K562 (cell line): ENCODE data around the gene METTL21C. TPM values are rescaled to one million over a fixed set of nuclear protein-coding genes. Genes with fewer than 3 reads are reported as not detected.

Source experiments
- ATAC-seq: fragments of 200-7000 bp; cut with Tn5 transposase; 3 replicates; pipeline ENCODE4 v1.9.1; 2020; ENCODE audit warnings: moderate library complexity
- BruUV-seq: library from RNA; stranded (reverse); fragments of 400-500 nt; replicated peaks from 2 replicates; lab custom pipeline; 2021; lab: Mats Ljungman, UMichigan
- CTCF ChIA-PET: fragments of 300-600 bp; formaldehyde crosslinking; extraction: SDS; loops from one replicate; lab custom pipeline; 2021; ENCODE audit warnings: low intra/inter-chr PET ratio; lab: Yijun Ruan, JAX
- POLR2A ChIA-PET: fragments of 300-600, 350-650 bp; sonication (Branson Sonifier 250); formaldehyde crosslinking; extraction: SDS; loops from one replicate; lab custom pipeline; 2021; ENCODE audit warnings: antibody characterized with exemption, inconsistent platforms; lab: Yijun Ruan, JAX
- DNase-seq, 4 experiments: peaks; one replicate each; pipeline versions ENCODE4 v3.0.0 to v3.0.0-alpha.2; 2011 to 2018; ENCODE audit warnings: low spot score in 3 of 4, mixed read lengths in 3 of 4; ENCODE audit errors: extremely low read depth in 1 of 4
- FAIRE-seq: peaks from 2 replicates; lab custom pipeline; 2011; peaks lifted over from hg19 to GRCh38; lab: Jason Lieb, UNC
- H2AFZ ChIP-seq: 2 replicates; pipeline ENCODE4 v1.6.0; 2011; ENCODE audit warnings: low read depth, low read length, control low read depth, inconsistent platforms
- H3K27ac ChIP-seq: fragments of 200-600 bp; 3 replicates; pipeline ENCODE4 v1.8.0; 2011; ENCODE audit warnings: low read depth, mild to moderate bottlenecking, control low read depth, inconsistent platforms, low read length, moderate library complexity, mixed read lengths; ENCODE audit errors: extremely low read depth
- H3K27me3 ChIP-seq, 2 experiments: fragments of 300-600 bp in 1 of 2; 2 replicates in 1 of 2; 3 replicates in 1 of 2; pipeline versions ENCODE4 v1.6.0 to v1.8.0; 2011; ENCODE audit warnings: inconsistent platforms in 2 of 2, low read length in 2 of 2, mild to moderate bottlenecking in 1 of 2, mixed read lengths in 1 of 2, moderate library complexity in 1 of 2; ENCODE audit not compliant: control insufficient read depth in 2 of 2, insufficient read depth in 2 of 2
- H3K36me3 ChIP-seq: fragments of 300-600 bp; 3 replicates; pipeline ENCODE4 v1.8.0; 2011; ENCODE audit warnings: mild to moderate bottlenecking, low read length, inconsistent platforms; ENCODE audit not compliant: control insufficient read depth, insufficient read depth
- H3K4me1 ChIP-seq, 2 experiments: fragments of 200-600 bp in 1 of 2; replicated peaks in 1 of 2; 2 replicates in 1 of 2; 3 replicates in 1 of 2; pipeline versions ENCODE4 v1.5.1 to v1.8.0; 2011; ENCODE audit warnings: inconsistent platforms in 2 of 2, low read length in 2 of 2, mild to moderate bottlenecking in 1 of 2, mixed read lengths in 1 of 2, moderate library complexity in 1 of 2; ENCODE audit not compliant: control insufficient read depth in 2 of 2, insufficient read depth in 2 of 2
- H3K4me2 ChIP-seq: 2 replicates; pipeline ENCODE4 v1.6.1; 2011; ENCODE audit warnings: low read length, control low read depth, inconsistent platforms, mixed read lengths; ENCODE audit not compliant: insufficient read depth
- H3K4me3 ChIP-seq: fragments of 200-600 bp; sonication (generic), shearing (Covaris generic); 2 replicates; pipeline ENCODE4 v1.5.1; 2016; ENCODE audit warnings: control low read depth, inconsistent platforms
- H3K79me2 ChIP-seq: fragments of 200-600 bp; 3 replicates; pipeline ENCODE4 v1.8.0; 2011; ENCODE audit warnings: low read length, inconsistent platforms; ENCODE audit not compliant: control insufficient read depth, insufficient read depth
- H3K9ac ChIP-seq, 2 experiments: 2 replicates each; pipeline versions ENCODE4 v1.6.0 to v1.6.1; 2011; ENCODE audit warnings: low read depth in 2 of 2, low read length in 2 of 2, control low read depth in 1 of 2, inconsistent platforms in 1 of 2, mild to moderate bottlenecking in 1 of 2, mixed read lengths in 1 of 2; ENCODE audit not compliant: insufficient read depth in 1 of 2
- H3K9me1 ChIP-seq: one replicate; pipeline ENCODE4 v1.6.0; 2011; ENCODE audit warnings: inconsistent platforms, mild to moderate bottlenecking, low read length, moderate library complexity; ENCODE audit not compliant: control insufficient read depth, insufficient read depth
- H3K9me3 ChIP-seq: replicated peaks from 2 replicates; pipeline ENCODE4 v1.5.1; 2011; ENCODE audit warnings: low read depth, low read length, inconsistent platforms; ENCODE audit not compliant: control insufficient read depth, insufficient read depth
- H4K20me1 ChIP-seq: replicated peaks from 2 replicates; pipeline ENCODE4 v1.6.1; 2011; ENCODE audit warnings: low read length, inconsistent platforms, mixed read lengths; ENCODE audit not compliant: control insufficient read depth, insufficient read depth
- HIVEP1 ChIP-seq: fragments of 250-450 bp; sonication (Bioruptor Pico); IDR thresholded peaks from 2 replicates; pipeline ENCODE4 v1.4.0; 2020; ENCODE audit warnings: mild to moderate bottlenecking
- MEIS2 ChIP-seq: fragments of 450-650 bp; IDR thresholded peaks from 2 replicates; pipeline ENCODE4 v1.6.1; 2014; ENCODE audit warnings: mild to moderate bottlenecking; ENCODE audit not compliant: partially characterized antibody
- MYBL2 ChIP-seq, 2 experiments: fragments of 450-650 bp in 1 of 2; sonication (generic) in 1 of 2; formaldehyde crosslinking in 1 of 2; IDR thresholded peaks; 2 replicates each; pipeline versions ENCODE4 v1.6.1 to v1.8.1; 2017 to 2022; ENCODE audit warnings: borderline replicate concordance in 1 of 2, inconsistent platforms in 1 of 2, low read depth in 1 of 2, mild to moderate bottlenecking in 1 of 2, missing genetic modification reagents in 1 of 2, moderate library complexity in 1 of 2
- STAT5B ChIP-seq: fragments of 250-450 bp; sonication (Bioruptor Pico); IDR thresholded peaks from 2 replicates; pipeline ENCODE4 v1.8.0; 2021; ENCODE audit warnings: mild to moderate bottlenecking, inconsistent platforms
- U2AF1 ChIP-seq: fragments of 200-400 bp; formaldehyde crosslinking; optimal IDR thresholded peaks from 2 replicates; pipeline ENCODE3; 2017; ENCODE audit warnings: mild to moderate bottlenecking, low read depth, low read length, moderate library complexity
- ZKSCAN3 ChIP-seq: fragments of 250-450 bp; sonication (Bioruptor Pico); IDR thresholded peaks from 2 replicates; pipeline ENCODE4 v1.4.0; 2020
- ZNF551 ChIP-seq: fragments of 250-450 bp; sonication (Bioruptor Pico); IDR thresholded peaks from 2 replicates; pipeline ENCODE4 v1.5.0; 2021; ENCODE audit warnings: mild to moderate bottlenecking, moderate library complexity
- WGBS: fragments of 100-300 bp; shearing (Covaris generic); methylation state at CpG from one replicate; pipeline ENCODE4 v1.1.6; 2016; ENCODE audit warnings: low coverage, mixed read lengths; ENCODE audit not compliant: insufficient coverage; ENCODE audit errors: missing lambda C conversion rate; 5-methylcytosine and 5-hydroxymethylcytosine counted together
- in situ Hi-C: fragments of 300-500 bp; cut with MboI; formaldehyde crosslinking; loops from 4 replicates; pipeline ENCODE4 v1.15.0; 2018; ENCODE audit warnings: inconsistent platforms, mixed read lengths
- intact Hi-C: fragments of 100-400 bp; cut with micrococcal nuclease; formaldehyde crosslinking; loops from 2 replicates; pipeline ENCODE4 v1.14.2; 2022
- polyA plus RNA-seq, 8 experiments: library from polyadenylated mRNA; depleted of rRNA in 4 of 8; stranded (reverse) in 5 of 8; unstranded in 3 of 8; fragments of >200 nt; fragmentation: Nextera tagmentation in 2 of 8; fragmentation: Illumina TruSeq in 1 of 8; extraction: Ambion mirVana in 2 of 8; extraction: Trizol in 1 of 8; gene quantifications; 2 replicates each; pipeline versions ENCODE4 v1.2.1 to v1.2.3, GENCODE V29; 2011 to 2014; ENCODE audit warnings: inconsistent platforms in 1 of 8, missing spikeins in 1 of 8
- total RNA-seq, 7 experiments: library from RNA; depleted of rRNA in 6 of 7; stranded (reverse); fragments of >200 nt in 6 of 7; fragmentation: Illumina TruSeq in 2 of 7; extraction: Trizol in 2 of 7; gene quantifications; 2 replicates each; pipeline versions ENCODE4 v1.2.1 to v1.2.3, GENCODE V29; 2011 to 2021; ENCODE audit warnings: low replicate concordance in 1 of 7
- TF ChIP-seq, protein P1 (sequence below): IDR thresholded peaks from 2 replicates; pipeline ENCODE4 v1.6.1; 2016; ENCODE audit warnings: missing genetic modification characterization, missing compliant biosample characterization
- TF ChIP-seq, protein P2 (sequence below): sonication (generic); formaldehyde crosslinking; IDR thresholded peaks from 2 replicates; pipeline ENCODE4 v1.8.0; 2022; ENCODE audit warnings: missing genetic modification reagents, mild to moderate bottlenecking, moderate library complexity, borderline replicate concordance
- TF ChIP-seq, protein P3 (sequence below): fragments of 250-450 bp; sonication (Bioruptor Pico); IDR thresholded peaks from 2 replicates; pipeline ENCODE4 v1.5.0; 2021; ENCODE audit warnings: mild to moderate bottlenecking, moderate library complexity

METTL21C gene
- total and polyA plus RNA-seq, 9 of the 15 experiments (the other 6 are each of a cell fraction or from before 2014, with no cell fraction given) = not detected

DNA sequence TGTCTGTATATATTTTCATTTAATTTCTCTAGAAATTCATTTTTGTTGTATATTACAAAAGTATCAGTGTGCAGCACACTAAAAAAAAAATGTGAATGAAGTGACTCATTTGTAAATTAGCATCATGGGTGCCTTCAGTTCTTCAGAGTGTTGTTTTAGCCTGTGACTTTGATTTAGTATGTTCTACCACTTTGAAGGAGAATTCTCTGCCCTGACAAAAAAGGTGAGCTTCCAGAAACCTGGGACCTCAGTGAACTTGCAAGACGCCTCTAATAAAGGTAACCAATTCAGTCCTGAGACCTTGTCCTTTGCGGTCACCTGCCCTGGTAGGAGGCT lies 2.4 kb downstream of the METTL21C start:
- no peaks in the 10 kb centered on the region for H3K9me1 ChIP-seq
- ChIA-PET POLR2A (interaction anchor here (1.0 kb wide), 1 partner anchor 9 kb away, joined by 4 read pairs; no protein-coding TSS in a partner anchor), CTCF (no interaction called here)
- no peak overlapping the region for H3K9ac ChIP-seq
- H3K27me3 ChIP-seq = peaks cover 10 to 47% of the 10 kb centered on the region in 2 experiments; a peak in 4 of 5 replicates
- TF ChIP-seq MYBL2 (IDR thresholded peaks at IDR 0.05; ENCODE audit: low read depth) (no peak), MYBL2 (CRISPR knock-in tag; IDR thresholded peaks at IDR 0.05; ENCODE audit: borderline replicate concordance) (no peak), ZKSCAN3 (no peak), MEIS2 (no peak), HIVEP1 (CRISPR knock-in tag) (no peak), ZNF551 (CRISPR knock-in tag) (no peak), U2AF1 (no peak), STAT5B (no peak)
- TF ChIP-seq, protein P1, sequence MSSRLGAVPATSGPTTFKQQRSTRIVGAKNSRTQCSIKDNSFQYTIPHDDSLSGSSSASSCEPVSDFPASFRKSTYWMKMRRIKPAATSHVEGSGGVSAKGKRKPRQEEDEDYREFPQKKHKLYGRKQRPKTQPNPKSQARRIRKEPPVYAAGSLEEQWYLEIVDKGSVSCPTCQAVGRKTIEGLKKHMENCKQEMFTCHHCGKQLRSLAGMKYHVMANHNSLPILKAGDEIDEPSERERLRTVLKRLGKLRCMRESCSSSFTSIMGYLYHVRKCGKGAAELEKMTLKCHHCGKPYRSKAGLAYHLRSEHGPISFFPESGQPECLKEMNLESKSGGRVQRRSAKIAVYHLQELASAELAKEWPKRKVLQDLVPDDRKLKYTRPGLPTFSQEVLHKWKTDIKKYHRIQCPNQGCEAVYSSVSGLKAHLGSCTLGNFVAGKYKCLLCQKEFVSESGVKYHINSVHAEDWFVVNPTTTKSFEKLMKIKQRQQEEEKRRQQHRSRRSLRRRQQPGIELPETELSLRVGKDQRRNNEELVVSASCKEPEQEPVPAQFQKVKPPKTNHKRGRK (tag) = no peak
- TF ChIP-seq, protein P2, sequence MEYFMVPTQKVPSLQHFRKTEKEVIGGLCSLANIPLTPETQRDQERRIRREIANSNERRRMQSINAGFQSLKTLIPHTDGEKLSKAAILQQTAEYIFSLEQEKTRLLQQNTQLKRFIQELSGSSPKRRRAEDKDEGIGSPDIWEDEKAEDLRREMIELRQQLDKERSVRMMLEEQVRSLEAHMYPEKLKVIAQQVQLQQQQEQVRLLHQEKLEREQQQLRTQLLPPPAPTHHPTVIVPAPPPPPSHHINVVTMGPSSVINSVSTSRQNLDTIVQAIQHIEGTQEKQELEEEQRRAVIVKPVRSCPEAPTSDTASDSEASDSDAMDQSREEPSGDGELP (CRISPR knock-in tag) = no peak
- TF ChIP-seq, protein P3, sequence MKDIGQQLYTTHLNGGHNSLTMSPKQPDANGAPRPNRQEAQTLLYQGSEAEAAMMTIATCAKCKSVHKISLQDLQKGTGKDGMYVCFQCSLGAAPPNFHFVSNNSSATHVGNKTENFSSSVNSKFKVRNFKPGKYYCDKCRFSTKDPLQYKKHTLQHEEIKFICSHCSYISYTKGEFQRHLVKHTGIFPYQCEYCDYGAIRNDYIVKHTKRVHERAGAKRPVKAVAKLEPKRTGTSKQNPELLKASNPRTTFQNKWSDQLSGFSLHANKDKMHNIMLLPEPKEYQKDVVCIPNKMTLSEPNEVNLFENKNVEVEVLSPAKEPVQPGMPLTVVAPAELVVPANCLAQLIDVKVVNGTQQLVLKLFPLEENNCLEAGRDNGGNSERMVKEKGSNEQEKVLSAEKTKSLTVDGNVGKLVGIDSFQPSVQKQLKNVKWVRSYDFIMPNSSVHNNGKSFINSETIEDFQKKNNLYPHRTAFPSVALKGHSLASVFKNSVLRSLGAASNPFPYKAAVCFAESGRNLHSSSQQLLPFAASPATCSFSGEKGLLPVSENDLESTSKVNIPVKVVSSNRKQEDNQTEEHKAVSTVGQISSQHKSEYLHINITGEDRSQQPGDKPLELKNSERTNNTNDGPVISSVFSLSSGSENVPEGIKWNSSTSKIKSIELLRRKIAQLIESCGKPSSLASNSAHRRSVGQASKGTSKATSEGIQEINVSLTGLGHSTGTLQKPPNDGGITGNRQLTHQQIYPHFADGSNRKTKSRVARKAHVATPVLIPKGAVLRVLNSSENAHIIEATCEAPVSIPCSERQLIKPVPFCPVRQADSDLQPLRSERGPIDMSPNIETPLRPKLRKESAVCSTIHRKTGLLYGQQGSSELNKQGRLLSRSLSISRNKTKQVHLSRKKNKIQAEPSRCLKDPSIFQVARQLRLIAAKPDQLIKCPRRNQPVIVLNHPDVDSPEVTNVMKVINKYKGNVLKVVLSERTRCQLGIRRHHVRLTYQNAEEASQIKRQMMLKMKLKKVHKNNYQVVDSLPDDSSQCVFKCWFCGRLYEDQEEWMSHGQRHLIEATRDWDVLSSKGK = no peak
- no peak for ATAC-seq
- H3K36me3 ChIP-seq = no peaks in the 10 kb centered on the region
- WGBS = 0% methylated on average over 2 of the region's 2 CpGs
- no peak overlapping the region for H3K4me2 ChIP-seq
- no TSS peak for BruUV-seq
- H4K20me1 ChIP-seq = no peaks in the 10 kb centered on the region
- no peaks in the 10 kb centered on the region for H3K4me1 ChIP-seq
- no peak overlapping the region for H3K27ac ChIP-seq
- no peaks in the 10 kb centered on the region for H3K9me3 ChIP-seq
- no peaks in the 10 kb centered on the region for H3K79me2 ChIP-seq
- in situ Hi-C loops = no loop called here
- no peak overlapping the region for H2AFZ ChIP-seq
- no peak for DNase-seq
- no peak for FAIRE-seq
- intact Hi-C loops = no loop called here
- H3K4me3 ChIP-seq = no peak overlapping the region
